DMS153 (cell line): ENCODE results near the gene KRT6C.
A peak's percentile ranks its signal among the peaks of the same experiment; 100 is the strongest.
"Not testable (repeated sequence)": the region's sequence is repeated elsewhere in the genome, so short reads cannot be mapped to it uniquely, and the experiment has no call there.

Source experiments
- DNase-seq: peaks from one replicate; lab custom pipeline; 2025; lab: John Stamatoyannopoulos, UW

The KRT6C gene

GRCh38 chr12:52473768-52474167 is at the start of gene KRT6C:
TSS of gene KRT6C (minus strand) at chr12:52473805. CDS start at chr12:52473737, 68 bp downstream.
- DNase-seq, result no peak

DNA sequence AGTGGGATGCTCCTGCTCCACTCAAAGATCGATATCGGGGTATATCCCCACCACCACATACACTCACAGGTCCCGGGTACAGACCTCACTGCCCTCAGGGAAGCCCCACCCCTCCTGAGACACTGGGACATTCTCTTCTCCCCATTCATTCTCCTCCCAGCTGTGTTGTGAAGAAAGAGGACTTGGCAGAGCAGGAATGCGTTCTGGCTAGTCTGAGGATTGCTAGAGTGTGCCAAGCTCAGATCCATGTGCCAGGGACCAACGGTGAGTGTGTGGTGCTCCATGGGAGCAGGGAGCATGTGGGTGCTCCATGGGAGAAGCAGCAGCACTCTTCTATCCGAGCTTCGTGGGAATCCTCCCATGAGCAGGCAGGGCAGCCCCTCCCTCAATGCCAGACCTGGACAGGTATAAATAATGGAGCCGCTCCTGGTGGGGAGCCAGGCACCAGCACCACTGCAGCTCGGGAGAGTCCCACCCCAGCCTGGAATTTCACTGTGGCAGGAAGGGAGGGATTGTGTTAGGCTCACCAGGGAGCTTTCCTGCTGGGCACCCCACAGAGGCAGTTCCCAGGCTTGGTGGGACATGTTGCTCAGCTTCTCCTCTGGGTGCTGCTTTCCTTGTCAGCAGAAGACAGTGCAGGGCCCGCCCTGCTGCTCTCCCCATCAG is 48.9 kb upstream of the KRT6C start:
- DNase-seq, result no peak

- DNase-seq, result no peak
These were observed 48.1 kb upstream of the KRT6C start for GRCh38 chr12:52521568-52522266.

DNA sequence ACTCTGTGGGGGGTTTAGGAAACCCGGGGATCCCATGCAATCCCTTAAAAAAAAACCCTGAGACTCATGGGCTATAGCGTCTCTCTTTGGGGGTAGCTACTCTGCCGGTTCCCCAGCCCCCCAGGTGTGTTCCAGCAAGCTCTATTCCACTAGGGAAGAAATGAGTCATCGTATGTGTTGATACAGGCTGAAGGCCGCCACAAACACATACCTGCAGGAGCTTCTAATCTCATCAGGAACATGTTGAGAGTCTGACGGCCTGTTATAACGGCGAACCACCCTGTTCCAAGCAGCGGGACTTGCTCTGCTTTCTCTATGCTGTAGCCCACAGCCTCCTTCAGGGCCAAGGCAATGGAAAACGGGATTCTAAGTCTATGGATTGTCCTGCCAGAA is 47.6 kb upstream of the KRT6C start:
- DNase-seq, result no peak

DNA sequence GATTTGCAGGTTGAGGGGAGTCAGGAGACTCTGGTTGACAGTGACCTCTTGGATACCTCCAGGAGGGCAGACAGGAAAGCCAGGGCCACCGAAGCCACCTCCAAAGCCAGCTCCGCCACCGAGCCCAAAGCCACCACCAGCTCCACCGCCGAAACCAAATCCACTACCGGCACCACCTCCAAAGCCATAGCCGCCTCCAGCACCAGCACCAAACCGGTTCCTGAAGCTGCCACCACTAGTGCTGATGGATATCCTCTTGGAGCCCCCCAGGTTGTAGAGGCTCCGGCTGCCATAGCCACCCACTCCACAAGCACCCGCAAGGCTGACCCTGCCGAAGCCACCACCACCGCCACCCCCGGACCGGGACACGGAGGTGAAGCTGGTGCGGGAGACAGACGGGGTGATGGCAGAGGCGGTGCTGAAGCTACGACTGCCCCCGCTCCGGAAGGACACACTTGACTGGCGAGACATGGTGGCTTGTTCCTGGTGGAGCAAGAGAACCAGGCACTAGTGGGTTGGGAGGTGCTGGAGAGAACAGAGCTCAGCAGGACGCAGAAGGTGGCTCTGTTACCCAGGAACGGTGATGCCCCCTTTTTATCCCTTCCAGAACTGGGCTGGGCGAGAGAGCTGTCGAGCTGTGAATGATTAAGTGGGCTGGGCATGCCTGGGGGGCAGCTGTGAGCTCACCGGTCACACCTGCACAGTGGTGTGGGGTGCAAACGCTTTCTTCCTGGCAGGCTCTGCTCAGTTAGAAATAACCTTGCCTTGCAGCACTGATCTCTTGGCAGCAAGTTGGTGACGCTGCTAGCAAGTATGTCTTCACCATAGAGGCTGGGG is 46.4 kb upstream of the KRT6C start, which contains the start of gene KRT5:
Gene KRT5 (minus strand): TSS at position 569 of the 837 bp plus-strand sequence. CDS start 98 bp downstream, at position 471.
- no peak for DNase-seq

GRCh38 chr12:52519387-52519703 is 45.7 kb upstream of the KRT6C start:
- no peak for DNase-seq

DNA sequence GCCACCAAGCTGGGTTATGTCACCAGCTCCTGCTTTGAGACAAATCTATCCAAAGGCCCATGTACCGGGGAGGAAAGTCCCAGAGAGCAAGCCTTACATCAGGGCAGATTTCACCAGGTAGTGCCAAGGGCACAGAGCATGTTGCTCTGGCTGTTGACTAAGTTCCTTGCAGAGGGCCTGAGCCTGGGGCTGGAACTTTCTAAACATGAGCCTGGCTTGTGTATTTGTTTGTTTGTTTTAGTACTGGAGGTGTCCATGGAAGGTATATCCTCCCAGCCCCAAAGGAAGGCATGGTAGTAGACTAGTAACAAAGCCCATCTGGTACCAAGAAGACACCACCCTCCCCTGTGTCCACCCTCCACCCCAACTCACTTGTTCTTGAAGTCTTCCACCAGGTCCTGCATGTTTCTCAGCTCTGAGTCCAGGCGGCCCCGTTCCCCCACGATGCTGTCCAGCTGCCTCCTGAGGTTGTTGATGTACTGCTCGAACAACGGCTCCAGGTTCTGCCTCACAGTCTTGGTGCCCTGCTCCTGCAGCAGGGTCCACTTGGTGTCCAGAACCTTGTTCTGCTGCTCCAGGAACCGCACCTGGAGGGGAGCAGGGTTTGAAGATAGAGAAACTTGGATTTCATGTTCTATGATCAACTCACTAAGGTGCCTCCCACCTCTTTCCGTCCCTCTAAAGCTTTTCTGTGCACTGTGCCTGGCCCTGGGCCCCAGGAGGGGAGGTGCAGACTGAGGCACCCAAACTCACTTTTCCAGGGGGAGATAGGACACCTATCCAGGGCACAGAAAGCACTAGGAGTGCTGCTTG is 45.2 kb upstream of the KRT6C start:
- DNase-seq, result no peak

GRCh38 chr12:52517888-52518287 is 44.3 kb upstream of the KRT6C start:
- no peak for DNase-seq

DNA sequence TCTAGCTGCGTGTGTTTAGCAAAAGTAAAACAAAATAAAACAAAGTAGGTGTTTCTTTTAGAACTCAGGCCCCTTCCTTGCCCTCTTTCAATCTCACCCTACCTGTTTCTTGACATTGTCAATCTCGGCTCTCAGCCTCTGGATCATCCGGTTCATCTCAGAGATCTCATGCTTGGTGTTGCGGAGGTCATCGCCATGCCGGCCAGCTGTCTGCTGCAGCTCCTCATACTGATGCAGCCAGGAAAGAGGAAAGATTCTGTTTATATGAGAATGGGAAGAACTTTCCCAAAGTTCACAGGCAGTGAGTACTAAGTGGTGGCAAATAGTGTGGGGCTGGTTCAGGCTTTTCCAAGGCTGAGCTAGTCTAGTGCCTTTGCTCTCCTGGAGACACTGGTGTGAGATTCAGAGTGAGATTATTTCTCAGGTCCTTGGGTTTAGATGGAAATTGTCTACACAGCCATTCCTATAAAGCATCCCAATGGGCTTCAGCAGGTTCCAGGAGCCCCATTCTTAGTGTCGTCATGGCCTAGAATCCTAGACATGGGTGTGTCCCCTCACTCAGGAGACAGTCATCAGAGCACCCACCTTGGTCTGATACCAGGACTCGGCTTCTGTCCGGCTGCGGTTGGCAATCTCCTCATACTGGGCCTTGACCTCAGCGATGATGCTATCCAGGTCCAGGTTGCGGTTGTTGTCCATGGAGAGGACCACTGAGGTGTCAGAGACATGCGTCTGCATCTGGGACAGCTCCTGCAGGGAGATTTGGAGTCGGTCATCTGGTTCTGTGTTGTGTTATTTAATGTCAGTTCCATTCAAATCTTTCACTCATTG is 43.6 kb upstream of the KRT6C start:
- no peak for DNase-seq

- no peak for DNase-seq
These were observed 42.6 kb upstream of the KRT6C start for GRCh38 chr12:52515927-52516831.

GRCh38 chr12:52515319-52515646 is 41.7 kb upstream of the KRT6C start:
- no peak for DNase-seq

GRCh38 chr12:52514471-52515318 is 41.1 kb upstream of the KRT6C start:
- DNase-seq, result no peak

- no peak for DNase-seq
These were observed 40.1 kb upstream of the KRT6C start for GRCh38 chr12:52513736-52514135.

DNA sequence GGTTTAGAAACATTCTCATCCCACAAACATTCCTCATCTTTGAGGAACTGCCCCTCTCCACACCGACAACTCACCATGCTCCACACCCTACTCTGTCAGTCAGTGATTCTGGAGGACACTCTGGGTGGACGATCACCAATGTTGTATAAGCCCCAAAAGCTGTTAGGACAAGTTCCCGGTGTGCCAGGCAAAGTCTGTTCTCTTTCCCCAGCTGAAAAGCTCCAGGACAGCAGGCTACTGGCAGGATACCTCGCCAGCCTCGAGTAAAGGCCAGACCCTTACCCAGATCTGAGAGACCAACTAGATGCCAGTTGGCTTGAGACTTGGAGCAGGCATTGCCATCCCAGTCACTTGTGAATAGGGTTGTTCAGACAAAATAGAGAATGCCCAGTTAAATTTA is 34.6 kb upstream of the KRT6C start:
- no peak for DNase-seq

- peak; percentile 44 for DNase-seq
These were observed 33.5 kb upstream of the KRT6C start for GRCh38 chr12:52506858-52507715.

- DNase-seq, result no peak
These were observed 29.3 kb upstream of the KRT6C start for GRCh38 chr12:52502877-52503276.

GRCh38 chr12:52501490-52501889 is 27.9 kb upstream of the KRT6C start:
- DNase-seq, result no peak

- not testable (repeated sequence) for DNase-seq
These were observed 27.0 kb upstream of the KRT6C start for GRCh38 chr12:52500574-52500973.
